GM13977 (cell line): ENCODE data around the gene ANP32B.

Experiments
- DNase-seq: peaks from one replicate; pipeline ENCODE4 v3.0.0; 2012; ENCODE audit warnings: low spot score
- CTCF ChIP-seq: IDR thresholded peaks from 2 replicates; pipeline ENCODE4 v1.5.1; 2012; ENCODE audit warnings: mild to moderate bottlenecking, control low read depth; ENCODE audit not compliant: insufficient read depth; ENCODE audit errors: extremely low read depth, missing control alignments
- in situ Hi-C: fragments of 300-500 bp; cut with MboI; formaldehyde crosslinking; loops from one replicate; pipeline ENCODE4 v1.12.0; 2022; ENCODE audit warnings: low sequenced_read_pairs, low pct_unique_long_range_greater_than_20kb, mixed read lengths, inconsistent platforms; ENCODE audit not compliant: unreplicated experiment

The ANP32B gene

GRCh38 chr9:98062161-98062560 is 79.0 kb downstream of the ANP32B start:
- no peak for TF ChIP-seq CTCF
- in situ Hi-C loops, result no loop called here
- DNase-seq, result no peak

GRCh38 chr9:98064623-98065392 is 81.7 kb downstream of the ANP32B start:
- no peak for DNase-seq
- no peak for TF ChIP-seq CTCF
- in situ Hi-C loops, result no loop called here
